Astrocyte (in vitro differentiated cells and primary cell): ENCODE results near the gene USP48. TPM values are rescaled to one million over a fixed set of nuclear protein-coding genes. Genes with fewer than 3 reads are reported as not detected.

Experiments used
- DNase-seq: peaks from one replicate; pipeline ENCODE4 v3.0.0-alpha.2; 2010; ENCODE audit warnings: low read depth
- FAIRE-seq: peaks from 2 replicates; lab custom pipeline; 2011; peaks lifted over from hg19 to GRCh38; lab: Jason Lieb, UNC
- H2AFZ ChIP-seq: 2 replicates; pipeline ENCODE4 v1.6.0; 2012; ENCODE audit warnings: low read depth, low read length, inconsistent platforms
- H3K27ac ChIP-seq: 2 replicates; pipeline ENCODE4 v1.5.1; 2011; ENCODE audit warnings: low read depth, low read length, inconsistent platforms
- H3K27me3 ChIP-seq: 2 replicates; pipeline ENCODE4 v1.6.0; 2011; ENCODE audit warnings: low read length, inconsistent platforms; ENCODE audit not compliant: insufficient read depth
- H3K36me3 ChIP-seq: 2 replicates; pipeline ENCODE4 v1.5.1; 2011; ENCODE audit warnings: low read length, inconsistent platforms; ENCODE audit not compliant: insufficient read depth
- H3K4me1 ChIP-seq: 2 replicates; pipeline ENCODE4 v1.5.1; 2011; ENCODE audit warnings: low read length, inconsistent platforms; ENCODE audit not compliant: insufficient read depth
- H3K4me2 ChIP-seq: 2 replicates; pipeline ENCODE4 v1.6.0; 2012; ENCODE audit warnings: low read length, inconsistent platforms
- H3K4me3 ChIP-seq: 2 replicates; pipeline ENCODE4 v1.5.1; 2011; ENCODE audit warnings: low read depth, mild to moderate bottlenecking, low read length, inconsistent platforms; ENCODE audit not compliant: insufficient read depth
- H3K79me2 ChIP-seq: 2 replicates; pipeline ENCODE4 v1.6.0; 2012; ENCODE audit warnings: mild to moderate bottlenecking, low read length, inconsistent platforms; ENCODE audit not compliant: insufficient read depth
- H3K9ac ChIP-seq: 2 replicates; pipeline ENCODE4 v1.6.0; 2012; ENCODE audit warnings: mild to moderate bottlenecking, low read length, inconsistent platforms
- H3K9me3 ChIP-seq: 2 replicates; pipeline ENCODE4 v1.5.1; 2012; ENCODE audit warnings: low read depth, mild to moderate bottlenecking, low read length, inconsistent platforms; ENCODE audit not compliant: insufficient read depth
- H4K20me1 ChIP-seq: 2 replicates; pipeline ENCODE4 v1.6.0; 2012; ENCODE audit warnings: low read length, inconsistent platforms; ENCODE audit not compliant: insufficient read depth
- H3K27ac Mint-ChIP-seq: one replicate; pipeline ENCODE4 v1.8.0; 2021; ENCODE audit warnings: mild to moderate bottlenecking, mixed read lengths; ENCODE audit not compliant: unreplicated experiment
- H3K27me3 Mint-ChIP-seq: one replicate; pipeline ENCODE4 v1.8.0; 2021; ENCODE audit warnings: low read depth, mixed read lengths; ENCODE audit not compliant: unreplicated experiment
- H3K36me3 Mint-ChIP-seq: one replicate; pipeline ENCODE4 v1.8.0; 2021; ENCODE audit warnings: low read depth, mixed read lengths; ENCODE audit not compliant: unreplicated experiment
- H3K4me1 Mint-ChIP-seq: one replicate; pipeline ENCODE4 v1.8.0; 2021; ENCODE audit warnings: low read depth, mixed read lengths; ENCODE audit not compliant: unreplicated experiment
- H3K4me3 Mint-ChIP-seq: one replicate; pipeline ENCODE4 v1.8.0; 2021; ENCODE audit warnings: mild to moderate bottlenecking, moderate library complexity, mixed read lengths; ENCODE audit not compliant: unreplicated experiment
- H3K9me3 Mint-ChIP-seq: one replicate; pipeline ENCODE4 v1.8.0; 2021; ENCODE audit warnings: mild to moderate bottlenecking, mixed read lengths; ENCODE audit not compliant: unreplicated experiment
- EZH2 ChIP-seq: IDR thresholded peaks from 2 replicates; pipeline ENCODE4 v1.6.1; 2012; ENCODE audit warnings: mild to moderate bottlenecking, low read length, inconsistent platforms; ENCODE audit not compliant: insufficient read depth
- total RNA-seq: library from RNA; stranded (reverse); gene quantifications from 2 replicates; pipeline ENCODE4 v1.2.1, GENCODE V29; 2021
- TF ChIP-seq, protein P1 (sequence below): IDR thresholded peaks from 2 replicates; pipeline ENCODE4 v1.5.1; 2011; ENCODE audit warnings: low read depth, mild to moderate bottlenecking, inconsistent platforms, low read length, moderate library complexity; ENCODE audit not compliant: insufficient read depth

USP48 gene
- total RNA-seq, 1 donor from 2014 or later, result 85.7 TPM

GRCh38 chr1:21750841-21751240 is 32.1 kb downstream of the USP48 start:
- no peaks in the 10 kb centered on the region for H3K27me3 Mint-ChIP-seq
- H3K4me1 ChIP-seq, result no peaks in the 10 kb centered on the region
- no peaks in the 10 kb centered on the region for H3K4me1 Mint-ChIP-seq
- no peak for FAIRE-seq
- H3K9me3 ChIP-seq, result no peaks in the 10 kb centered on the region
- DNase-seq, result no peak
- H3K4me2 ChIP-seq, result no peak overlapping the region
- H3K27me3 ChIP-seq, result no peaks in the 10 kb centered on the region
- no peak overlapping the region for H3K4me3 Mint-ChIP-seq
- H2AFZ ChIP-seq, result no peak overlapping the region
- no peaks in the 10 kb centered on the region for H3K9me3 Mint-ChIP-seq
- no peak overlapping the region for H3K9ac ChIP-seq
- peaks cover 49% of the 10 kb centered on the region for H3K36me3 ChIP-seq
- TF ChIP-seq EZH2, result no peak
- TF ChIP-seq, protein P1, sequence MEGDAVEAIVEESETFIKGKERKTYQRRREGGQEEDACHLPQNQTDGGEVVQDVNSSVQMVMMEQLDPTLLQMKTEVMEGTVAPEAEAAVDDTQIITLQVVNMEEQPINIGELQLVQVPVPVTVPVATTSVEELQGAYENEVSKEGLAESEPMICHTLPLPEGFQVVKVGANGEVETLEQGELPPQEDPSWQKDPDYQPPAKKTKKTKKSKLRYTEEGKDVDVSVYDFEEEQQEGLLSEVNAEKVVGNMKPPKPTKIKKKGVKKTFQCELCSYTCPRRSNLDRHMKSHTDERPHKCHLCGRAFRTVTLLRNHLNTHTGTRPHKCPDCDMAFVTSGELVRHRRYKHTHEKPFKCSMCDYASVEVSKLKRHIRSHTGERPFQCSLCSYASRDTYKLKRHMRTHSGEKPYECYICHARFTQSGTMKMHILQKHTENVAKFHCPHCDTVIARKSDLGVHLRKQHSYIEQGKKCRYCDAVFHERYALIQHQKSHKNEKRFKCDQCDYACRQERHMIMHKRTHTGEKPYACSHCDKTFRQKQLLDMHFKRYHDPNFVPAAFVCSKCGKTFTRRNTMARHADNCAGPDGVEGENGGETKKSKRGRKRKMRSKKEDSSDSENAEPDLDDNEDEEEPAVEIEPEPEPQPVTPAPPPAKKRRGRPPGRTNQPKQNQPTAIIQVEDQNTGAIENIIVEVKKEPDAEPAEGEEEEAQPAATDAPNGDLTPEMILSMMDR, result no peak
- peaks cover 14% of the 10 kb centered on the region for H3K36me3 Mint-ChIP-seq
- peaks cover 16% of the 10 kb centered on the region for H3K79me2 ChIP-seq
- H3K4me3 ChIP-seq, result no peak overlapping the region
- H4K20me1 ChIP-seq, result peaks cover 27% of the 10 kb centered on the region
- no peak overlapping the region for H3K27ac ChIP-seq
- no peak overlapping the region for H3K27ac Mint-ChIP-seq

DNA sequence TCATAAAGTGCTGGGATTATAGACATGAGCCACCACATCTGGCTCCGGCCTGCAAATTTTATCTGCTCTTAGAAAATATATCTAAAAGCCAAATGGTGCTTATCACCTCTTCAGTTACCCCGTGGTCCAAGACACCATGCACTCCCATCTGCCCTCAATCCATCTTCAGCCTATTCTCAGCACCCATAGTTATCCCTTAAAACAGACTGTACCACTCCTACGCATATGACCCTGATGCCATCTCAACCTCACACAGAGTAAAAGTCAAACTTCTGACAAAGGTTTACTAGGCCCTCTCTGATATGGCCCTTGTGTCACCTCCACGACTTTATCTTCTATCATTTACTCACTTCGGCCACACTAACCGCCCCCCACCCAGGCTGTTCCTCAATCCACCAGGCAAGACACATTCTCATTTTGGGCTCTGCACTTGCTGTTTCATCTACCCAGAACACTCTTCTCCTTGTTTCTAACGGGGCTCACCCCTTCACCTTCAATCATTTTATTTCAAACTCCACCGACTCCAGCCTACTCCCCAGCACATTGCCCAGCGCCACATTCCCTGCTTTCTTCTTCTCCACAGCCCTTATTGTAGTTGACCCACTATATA is 33.0 kb downstream of the USP48 start:
- Histone ChIP-seq H3K36me3 (peaks cover 45% of the 10 kb centered on the region), H3K9ac (no peak overlapping the region), H3K79me2 (peaks cover 13% of the 10 kb centered on the region), H2AFZ (no peak overlapping the region), H3K27ac (no peak overlapping the region), H3K27me3 (no peaks in the 10 kb centered on the region), H4K20me1 (peaks cover 21% of the 10 kb centered on the region), H3K4me3 (no peak overlapping the region), H3K9me3 (no peaks in the 10 kb centered on the region), H3K4me2 (no peak overlapping the region), H3K4me1 (no peaks in the 10 kb centered on the region)
- Mint-ChIP-seq H3K36me3 (peaks cover 14% of the 10 kb centered on the region), H3K9me3 (no peaks in the 10 kb centered on the region), H3K27me3 (no peaks in the 10 kb centered on the region), H3K4me3 (no peak overlapping the region), H3K4me1 (no peaks in the 10 kb centered on the region), H3K27ac (no peak overlapping the region)
- DNase-seq (no peak), FAIRE-seq (no peak)
- TF ChIP-seq, protein P1, result no peak

DNA sequence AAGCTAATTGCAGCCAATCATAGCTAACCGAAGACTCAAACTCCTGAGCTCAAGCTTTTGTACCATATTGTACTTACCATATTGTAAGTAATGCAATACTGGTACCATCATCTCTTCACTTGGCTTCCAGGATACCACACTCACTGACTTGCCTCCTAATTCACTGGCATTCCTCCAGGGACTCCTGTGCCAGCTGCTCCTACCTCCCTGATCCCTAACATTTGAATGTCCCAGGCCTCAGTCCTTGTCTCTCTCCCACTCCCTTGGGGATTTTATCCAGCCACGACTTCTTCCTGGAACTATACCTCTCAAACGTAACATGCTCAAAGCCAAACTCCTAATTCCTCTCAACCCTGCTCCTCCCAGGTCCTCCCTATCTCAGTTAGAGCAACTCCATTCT is 33.8 kb downstream of the USP48 start:
- H3K79me2 ChIP-seq, result peaks cover 13% of the 10 kb centered on the region
- H3K4me2 ChIP-seq, result no peak overlapping the region
- no peak overlapping the region for H2AFZ ChIP-seq
- H3K4me1 ChIP-seq, result no peaks in the 10 kb centered on the region
- Mint-ChIP-seq H3K27ac (no peak overlapping the region), H3K36me3 (peaks cover 9% of the 10 kb centered on the region), H3K4me3 (no peak overlapping the region), H3K4me1 (no peaks in the 10 kb centered on the region), H3K27me3 (no peaks in the 10 kb centered on the region), H3K9me3 (no peaks in the 10 kb centered on the region)
- H3K4me3 ChIP-seq, result no peak overlapping the region
- TF ChIP-seq EZH2, result no peak
- TF ChIP-seq, protein P1, result no peak
- H4K20me1 ChIP-seq, result peaks cover 16% of the 10 kb centered on the region
- peaks cover 39% of the 10 kb centered on the region for H3K36me3 ChIP-seq
- no peaks in the 10 kb centered on the region for H3K9me3 ChIP-seq
- no peak for FAIRE-seq
- H3K27ac ChIP-seq, result no peak overlapping the region
- H3K9ac ChIP-seq, result no peak overlapping the region
- H3K27me3 ChIP-seq, result no peaks in the 10 kb centered on the region
- no peak for DNase-seq
